Left cardiac atrium (tissue), 4 donors: Measurements from ENCODE around the gene PUS1. TPM values are rescaled to one million over a fixed set of nuclear protein-coding genes. Genes with fewer than 3 reads are reported as not detected.
A peak's percentile ranks its signal among the peaks of the same experiment; 100 is the strongest.
"Not testable (repeated sequence)": the region's sequence is repeated elsewhere in the genome, so short reads cannot be mapped to it uniquely, and the experiment has no call there.

Experiments
- ATAC-seq, 2 donors: fragments of 200-7000 bp; cut with Tn5 transposase; one replicate each; pipeline ENCODE4 v1.9.1; 2020; ENCODE audit warnings: mild to moderate bottlenecking in 2 of 2, moderate library complexity in 2 of 2
- DNase-seq: peaks from one replicate; pipeline ENCODE4 v3.0.0-alpha.2; 2020
- intact Hi-C, 2 donors: fragments of 100-400 bp; cut with DNase I; formaldehyde crosslinking; loops; one replicate each; pipeline versions ENCODE4 v1.14.1 to v1.15.1; 2022 to 2023
- total RNA-seq, 2 donors: library from RNA; stranded (reverse); fragmentation: NEBNext Ultra II Directional; extraction: Animal tissue kit (Norgen Biotek cat#: 25700); gene quantifications; one replicate each; pipeline ENCODE4 v1.2.1, GENCODE V29; 2021
- donor health status: DM: no; HTN: yes; CAD: no.
- donor health status: DM: no; HTN: yes; CAD: no; lungs with severe emphysema.
- donor health status: DM: yes; HTN: yes; CAD: no.
- donor health status: Dilated cardiomyopathy.

PUS1 gene
- total RNA-seq, 2 donors from 2014 or later: 7.7 to 19.2 TPM

- DNase-seq: peak; percentile 3
- no peak for ATAC-seq
- intact Hi-C loops: loop anchor here (5.0 to 10.0 kb wide), 2 partner anchors 51 to 113 kb away; no protein-coding TSS in a partner anchor
These were observed 19.2 kb downstream of the PUS1 start for GRCh38 chr12:131948166-131948712.

GRCh38 chr12:131948713-131949430 lies 19.8 kb downstream of the PUS1 start:
- not testable (repeated sequence) for ATAC-seq
- peak; percentile 35 for DNase-seq
- intact Hi-C loops: loop anchor here (5.0 to 10.0 kb wide), 2 partner anchors 52 to 114 kb away; no protein-coding TSS in a partner anchor

DNA sequence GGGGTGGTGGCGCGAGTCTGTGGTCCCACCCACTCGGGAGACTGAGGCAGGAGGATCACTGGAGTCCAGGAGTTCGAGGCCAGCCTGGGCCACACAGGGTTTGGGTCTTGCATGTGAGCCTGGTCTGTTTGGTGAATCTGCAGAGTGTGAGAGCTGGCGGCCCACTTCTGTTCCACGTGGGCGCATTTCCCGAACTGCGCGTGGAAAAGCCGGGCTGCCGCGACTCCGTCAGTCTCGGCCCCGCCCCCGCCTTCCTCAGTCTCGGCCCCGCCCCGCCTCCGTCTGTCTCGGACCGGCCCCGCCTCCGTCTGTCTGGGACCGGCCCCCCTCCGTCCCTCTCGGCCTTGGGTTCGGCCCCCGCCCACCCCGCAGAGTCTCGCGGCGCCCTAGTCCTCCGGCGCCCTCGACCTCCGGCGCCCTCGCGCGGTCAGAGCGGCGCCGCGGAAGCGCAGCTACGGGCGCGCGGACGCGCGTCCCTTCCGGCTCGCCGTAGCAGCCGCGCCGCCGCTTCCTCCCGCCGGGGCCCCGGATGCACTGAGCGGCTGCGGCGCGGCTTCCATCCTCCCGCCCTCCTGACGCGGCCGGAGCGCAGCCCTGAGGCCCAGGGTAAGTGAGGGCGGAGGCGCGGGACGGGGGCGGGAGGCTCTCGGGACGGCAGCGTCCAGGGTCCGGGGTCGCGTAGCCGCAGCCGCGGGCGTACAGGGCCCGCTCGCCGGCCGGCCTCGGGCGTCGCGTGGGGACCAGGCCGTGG lies 20.5 kb downstream of the PUS1 start, which contains the start of gene EP400:
EP400 (plus strand) TSS at position 512 of the 751 bp plus-strand sequence. CDS start 10,678 bp downstream, outside the sequence.
- peak; percentile 97 to 99 for ATAC-seq
- intact Hi-C loops: loop anchor here (5.0 to 10.0 kb wide), 2 partner anchors 52 to 115 kb away; no protein-coding TSS in a partner anchor

GRCh38 chr12:131950182-131950913 lies 21.3 kb downstream of the PUS1 start:
- ATAC-seq (peak; percentile 12 to 38), DNase-seq (peak; percentile 41)
- intact Hi-C loops: loop anchor here in 1 of 2 donors (10.0 kb wide), 1 partner anchor 116 kb away; no protein-coding TSS in a partner anchor

More for the DNA sequence above, 20.5 kb downstream of the PUS1 start, which contains the start of gene EP400:
- DNase-seq: peak; percentile 98

DNA sequence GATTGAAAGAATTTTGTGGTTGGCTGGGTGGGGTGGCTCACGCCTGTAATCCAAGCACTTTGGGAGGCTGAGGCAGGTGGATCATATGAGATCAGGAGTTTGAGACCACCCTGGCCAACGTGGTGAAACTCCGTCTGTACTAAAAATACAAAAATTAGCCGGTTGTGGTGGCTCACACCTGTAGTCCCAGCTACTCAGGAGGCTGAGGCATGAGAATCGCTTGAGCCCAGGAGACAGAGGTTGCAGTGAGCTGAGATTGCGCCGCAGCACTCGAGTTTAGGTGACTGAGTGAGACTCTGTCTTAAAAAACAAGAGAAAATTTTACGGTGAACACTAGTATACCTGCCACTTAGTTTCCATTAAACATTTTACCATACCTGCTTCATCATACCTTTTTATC lies 24.7 kb downstream of the PUS1 start:
- intact Hi-C loops: loop anchor here in 1 of 2 donors (10.0 kb wide), 1 partner anchor 119 kb away; no protein-coding TSS in a partner anchor
- not testable (repeated sequence) for DNase-seq, ATAC-seq

DNA sequence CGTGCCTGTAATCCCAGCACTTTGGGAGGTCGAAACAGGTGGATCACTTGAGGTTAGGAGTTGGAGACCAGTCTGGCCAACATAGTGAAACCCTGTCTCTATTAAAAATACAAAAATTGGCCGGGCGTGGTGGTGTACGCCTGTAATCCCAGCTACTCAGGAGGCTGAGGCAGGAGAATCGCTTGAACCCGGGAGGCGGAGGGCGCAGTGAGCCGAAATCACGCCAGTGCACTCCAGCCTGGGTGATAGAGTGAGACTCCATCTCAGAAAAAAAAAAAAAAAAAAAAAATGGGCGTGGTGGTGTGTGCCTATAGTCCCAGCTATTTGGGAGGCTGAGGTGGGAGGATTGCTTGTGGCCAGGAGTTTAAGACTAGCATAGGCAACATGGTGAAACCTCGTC lies 25.4 kb downstream of the PUS1 start:
- not testable (repeated sequence) for ATAC-seq, DNase-seq
- intact Hi-C loops: loop anchor here in 1 of 2 donors (10.0 kb wide), 1 partner anchor 120 kb away; no protein-coding TSS in a partner anchor

- ATAC-seq: no peak
- intact Hi-C loops: loop anchor here in 1 of 2 donors (10.0 kb wide), 1 partner anchor 124 kb away; no protein-coding TSS in a partner anchor
- DNase-seq: no peak
These were observed 30.0 kb downstream of the PUS1 start for GRCh38 chr12:131959116-131959515.

DNA sequence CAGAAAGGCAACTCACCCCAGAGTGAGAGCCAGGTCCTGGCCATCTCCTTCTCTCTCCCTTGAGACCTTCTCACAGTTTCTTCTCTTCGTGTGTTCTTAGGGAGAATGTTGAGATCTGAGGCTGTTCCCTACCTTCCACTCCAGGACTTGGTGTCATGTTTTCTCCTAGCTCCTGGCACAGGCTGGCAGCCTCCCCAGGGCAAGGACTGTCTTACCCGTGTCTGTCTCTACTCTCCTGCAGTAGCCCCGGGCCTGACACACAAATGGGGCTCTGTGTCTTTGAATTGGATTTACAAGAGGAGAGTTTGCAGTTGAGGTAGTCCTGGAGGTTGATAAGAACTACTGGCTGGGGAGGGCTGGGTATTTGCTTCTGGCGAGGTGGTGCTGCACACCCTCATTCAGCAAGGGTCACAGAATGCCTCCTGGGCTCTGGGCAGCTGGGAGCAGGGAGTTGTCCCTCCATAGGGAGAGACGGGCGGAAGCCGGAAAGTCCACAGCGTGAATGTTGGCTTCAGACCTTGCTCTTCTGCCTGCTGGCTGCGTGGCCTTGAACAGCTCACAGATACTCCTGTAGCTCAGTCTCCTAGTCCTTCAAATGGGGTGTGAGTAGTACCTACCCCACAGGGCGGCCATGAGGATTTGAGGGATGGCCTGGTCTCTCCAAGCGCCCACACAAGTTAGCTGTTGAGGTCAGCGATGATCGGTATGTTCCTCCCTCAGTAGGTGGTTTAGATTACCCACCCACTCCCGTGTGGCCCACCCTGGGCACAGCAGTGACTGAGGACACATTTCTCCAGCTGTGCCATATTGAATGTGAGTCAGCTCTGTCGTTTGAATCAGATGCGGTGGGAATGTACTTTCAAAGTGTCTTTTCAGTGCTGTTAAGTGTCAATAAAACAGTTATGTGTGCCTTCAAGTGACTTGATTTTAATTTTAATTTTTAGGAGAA lies 30.8 kb downstream of the PUS1 start:
- ATAC-seq: peak; percentile 19 to 20
- DNase-seq: no peak
- intact Hi-C loops: loop anchor here in 1 of 2 donors (10.0 kb wide), 1 partner anchor 125 kb away; no protein-coding TSS in a partner anchor

GRCh38 chr12:131960590-131961325 lies 31.7 kb downstream of the PUS1 start:
- ATAC-seq: not testable (repeated sequence)

DNA sequence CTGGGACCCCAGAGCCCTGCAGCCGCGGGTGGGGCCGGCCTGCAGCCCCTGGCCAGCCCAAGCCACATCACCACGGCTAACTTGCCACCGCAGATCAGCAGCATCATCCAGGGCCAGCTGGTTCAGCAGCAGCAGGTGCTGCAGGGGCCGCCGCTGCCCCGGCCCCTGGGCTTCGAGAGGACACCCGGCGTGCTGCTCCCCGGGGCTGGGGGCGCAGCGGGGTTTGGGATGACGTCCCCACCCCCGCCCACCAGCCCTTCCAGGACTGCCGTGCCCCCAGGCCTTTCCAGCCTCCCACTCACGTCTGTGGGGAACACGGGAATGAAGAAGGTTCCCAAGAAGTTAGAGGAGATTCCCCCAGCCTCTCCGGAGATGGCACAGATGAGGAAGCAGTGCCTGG lies 32.3 kb downstream of the PUS1 start:
- intact Hi-C loops, DNase-seq, ATAC-seq: not testable (repeated sequence)

More at GRCh38 chr12:131960590-131961325, 31.7 kb downstream of the PUS1 start:
- intact Hi-C loops, DNase-seq: not testable (repeated sequence)

DNA sequence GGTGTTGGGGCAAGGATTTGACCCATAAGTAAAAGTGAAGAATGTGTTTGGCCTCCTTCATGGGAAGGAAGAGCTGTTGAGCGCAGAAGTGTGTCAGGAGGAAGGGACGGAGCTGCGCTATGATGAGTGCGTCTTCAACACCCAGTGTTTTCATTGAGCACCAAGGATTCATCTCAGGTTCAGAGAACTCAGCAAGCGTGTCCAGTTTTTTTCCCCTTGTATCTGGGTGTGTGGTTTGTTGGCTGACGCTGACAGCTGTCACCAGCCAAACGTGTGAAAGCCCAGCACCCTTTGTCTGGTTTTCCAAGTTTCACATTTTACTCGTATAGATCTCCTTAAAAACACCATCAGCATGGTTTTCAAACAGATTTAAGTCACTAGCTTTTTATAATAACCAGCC lies 33.0 kb downstream of the PUS1 start:
- intact Hi-C loops: no loop called here
- DNase-seq (no peak), ATAC-seq (peak; percentile 56 to 74)

DNA sequence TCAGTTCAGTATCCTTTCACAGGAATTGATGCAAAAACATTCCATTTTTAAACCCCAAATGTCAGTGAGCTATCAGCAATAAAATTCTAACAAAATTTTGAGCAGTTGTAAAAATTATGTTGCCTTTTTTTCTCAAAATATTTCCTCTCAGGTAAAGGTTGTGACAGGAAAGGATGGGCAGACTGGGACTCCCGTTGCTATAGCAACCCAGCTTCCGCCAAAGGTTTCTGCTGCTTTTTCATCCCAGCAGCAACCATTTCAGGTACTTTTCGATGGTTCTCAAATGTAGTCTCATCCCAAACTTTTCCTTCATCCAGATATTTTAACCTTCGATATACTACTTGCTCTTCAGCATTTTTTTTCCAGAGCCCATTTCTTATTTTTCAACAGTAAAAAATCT lies 34.3 kb downstream of the PUS1 start:
- ATAC-seq (no peak), DNase-seq (no peak)
- intact Hi-C loops: no loop called here

DNA sequence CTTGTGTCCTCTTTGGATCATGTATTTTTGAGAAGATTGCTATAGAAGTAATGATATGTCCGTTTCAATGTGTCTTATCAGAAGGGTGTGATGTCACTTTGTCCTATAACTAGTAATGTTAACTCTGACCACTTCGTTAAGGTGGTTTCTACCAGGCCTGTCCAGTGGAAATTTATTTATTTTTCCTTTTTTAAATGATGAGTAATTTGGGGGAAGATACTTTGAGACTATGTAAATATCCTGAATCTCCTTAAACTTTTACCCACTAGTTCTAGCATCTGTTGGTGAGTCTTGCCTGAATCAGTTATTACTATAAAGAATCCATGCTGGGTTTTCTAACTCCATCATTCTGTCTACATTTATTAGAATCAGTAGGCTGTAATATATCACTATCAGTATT lies 36.0 kb downstream of the PUS1 start:
- ATAC-seq: no peak
- DNase-seq: no peak
- intact Hi-C loops: no loop called here

- no peak for ATAC-seq
- intact Hi-C loops: no loop called here
- DNase-seq: no peak
These were observed 42.1 kb downstream of the PUS1 start for GRCh38 chr12:131971226-131971625.

DNA sequence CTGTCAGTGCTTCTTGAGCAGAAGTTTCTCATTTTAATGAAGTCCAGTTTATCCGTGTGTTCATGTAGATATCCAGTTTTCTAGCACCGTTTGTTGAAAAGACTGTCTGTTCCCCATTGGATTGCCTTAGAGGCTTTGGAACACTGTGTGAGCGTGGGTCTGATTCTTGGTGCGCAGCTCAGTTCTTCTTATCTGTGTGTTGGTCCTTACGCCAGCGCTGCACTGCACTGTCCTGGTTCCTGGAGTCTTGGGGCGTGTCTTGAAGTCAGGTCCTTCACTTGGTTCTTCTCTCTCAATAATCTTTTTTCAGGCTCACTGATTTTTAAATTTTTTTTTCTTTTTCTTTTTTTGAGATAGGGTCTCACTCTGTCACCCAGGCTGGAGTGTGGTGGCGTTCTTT lies 46.2 kb downstream of the PUS1 start:
- intact Hi-C loops: no loop called here
- DNase-seq (no peak), ATAC-seq (no peak)

DNA sequence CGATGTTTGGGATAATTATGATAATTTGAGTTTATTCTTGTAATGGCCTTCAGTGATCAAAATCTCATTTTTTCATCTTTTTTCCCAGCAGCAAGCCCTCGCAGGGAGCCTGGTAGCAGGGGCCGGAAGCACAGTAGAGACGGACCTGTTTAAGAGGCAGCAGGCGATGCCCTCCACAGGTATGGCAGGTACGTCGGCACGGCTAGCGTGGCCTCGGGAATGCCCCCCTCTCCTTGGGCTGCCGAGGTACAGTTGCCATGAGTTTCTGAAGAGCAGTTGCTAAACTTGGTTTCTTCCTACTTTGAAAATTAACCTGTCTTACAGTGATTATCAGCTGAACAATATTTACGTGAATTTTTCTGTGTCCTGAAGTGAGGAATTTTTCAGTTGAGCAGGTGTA lies 50.5 kb downstream of the PUS1 start:
- intact Hi-C loops: no loop called here
- no peak for ATAC-seq
- DNase-seq: no peak

DNA sequence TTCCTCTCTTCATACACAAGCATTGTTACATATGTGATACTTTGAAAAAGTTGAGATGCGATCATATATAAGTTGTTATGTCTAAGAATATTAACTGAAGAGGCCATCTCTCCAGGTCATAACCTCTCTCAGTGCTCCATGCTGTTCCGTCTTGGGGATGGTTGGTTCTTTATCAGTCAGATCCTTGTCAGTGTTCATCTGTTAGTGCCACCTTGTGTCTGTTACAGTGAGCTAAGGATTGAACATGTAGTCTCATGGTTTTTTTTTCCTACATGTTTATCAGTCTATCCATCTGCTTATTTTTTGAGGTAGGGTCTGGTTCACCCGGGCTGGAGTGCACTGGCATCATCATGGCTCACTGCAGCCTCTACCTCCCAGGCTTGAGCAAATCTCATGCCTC lies 51.2 kb downstream of the PUS1 start:
- no peak for ATAC-seq
- intact Hi-C loops: no loop called here
- no peak for DNase-seq
